Esophagus muscularis mucosa (tissue), 4 donors: ENCODE data around the gene NAA40. TPM values are rescaled to one million over a fixed set of nuclear protein-coding genes. Genes with fewer than 3 reads are reported as not detected.

Experiments
- DNase-seq: peaks from one replicate; pipeline ENCODE4 v3.0.0-alpha.2; 2017; ENCODE audit errors: extremely low spot score
- H3K27ac ChIP-seq, 4 donors: fragments of 200-600 bp; sonication (generic); replicated peaks in 1 of 4; 1 replicate in 3 of 4; 2 replicates in 1 of 4; pipeline ENCODE4 v1.5.1; 2016 to 2019; ENCODE audit warnings: mild to moderate bottlenecking in 1 of 4
- H3K27me3 ChIP-seq, 4 donors: fragments of 200-600 bp; sonication (generic); one replicate each; pipeline versions ENCODE4 v1.5.1 to v1.6.0; 2016 to 2019
- H3K36me3 ChIP-seq, 4 donors: fragments of 200-600 bp; sonication (generic); one replicate each; pipeline ENCODE4 v1.5.1; 2016 to 2019
- H3K4me1 ChIP-seq, 4 donors: fragments of 200-600 bp; sonication (generic); one replicate each; pipeline ENCODE4 v1.5.1; 2016 to 2019
- H3K4me3 ChIP-seq, 4 donors: fragments of 200-600 bp; sonication (generic); 1 replicate in 2 of 4; 2 replicates in 2 of 4; pipeline ENCODE4 v1.5.1; 2016 to 2019; ENCODE audit warnings: mild to moderate bottlenecking in 4 of 4, moderate library complexity in 1 of 4
- H3K9me3 ChIP-seq, 4 donors: fragments of 200-600 bp; sonication (generic); 1 replicate in 3 of 4; 2 replicates in 1 of 4; pipeline ENCODE4 v1.5.1; 2016 to 2019
- EP300 ChIP-seq: sonication (generic); formaldehyde crosslinking; IDR thresholded peaks from one replicate; pipeline ENCODE4 v1.6.1; 2017; ENCODE audit warnings: antibody characterized with exemption
- POLR2A ChIP-seq: fragments of 450-650 bp; IDR thresholded peaks from one replicate; pipeline ENCODE4 v1.6.1; 2017; ENCODE audit warnings: antibody characterized with exemption, moderate library complexity, mild to moderate bottlenecking, low read depth
- POLR2AphosphoS5 ChIP-seq, 2 donors: sonication (generic); formaldehyde crosslinking; IDR thresholded peaks; one replicate each; pipeline ENCODE4 v1.6.1; 2017; ENCODE audit warnings: antibody characterized with exemption in 2 of 2
- WGBS: methylation state at CpG from one replicate; pipeline ENCODE4 v1.1.5; 2018; 5-methylcytosine and 5-hydroxymethylcytosine counted together
- intact Hi-C: fragments of 100-400 bp; cut with DNase I; formaldehyde crosslinking; loops from one replicate; pipeline ENCODE4 v1.15.1; 2023
- total RNA-seq, 4 donors: library from RNA; depleted of rRNA; stranded (reverse); fragments of >200 nt; gene quantifications; one replicate each; pipeline versions ENCODE4 v1.1.0 to v1.2.1, GENCODE V29; 2016
- TF ChIP-seq, protein P1 (sequence below), 3 experiments: fragments of 200-600 bp in 2 of 3; fragments of 450-650 bp in 1 of 3; sonication (generic) in 2 of 3; IDR thresholded peaks; one replicate each; pipeline ENCODE4 v1.5.1; 2017 to 2019; ENCODE audit warnings: antibody characterized with exemption in 3 of 3, mild to moderate bottlenecking in 2 of 3, moderate library complexity in 1 of 3

The NAA40 gene
- total RNA-seq, 4 donors from 2014 or later = 3.8 to 8.8 (median 8.0) TPM

GRCh38 chr11:63904743-63905142 lies 34.1 kb upstream of the NAA40 start:
- Histone ChIP-seq H3K27me3 (no peaks in the 10 kb centered on the region), H3K4me3 (no peak overlapping the region), H3K36me3 (peaks cover 52 to 100% (median 97%) of the 10 kb centered on the region in 4 donors), H3K4me1 (peaks cover 8 to 37% (median 21%) of the 10 kb centered on the region in 4 donors), H3K27ac (peak overlapping the region in 1 of 4 donors; percentile 7), H3K9me3 (no peaks in the 10 kb centered on the region)
- DNase-seq = no peak
- WGBS = 87% methylated on average over 9 of the region's 13 CpGs
- TF ChIP-seq POLR2AphosphoS5 (IDR thresholded peaks at IDR 0.05) (no peak), EP300 (no peak), POLR2A (no peak)
- TF ChIP-seq, protein P1, sequence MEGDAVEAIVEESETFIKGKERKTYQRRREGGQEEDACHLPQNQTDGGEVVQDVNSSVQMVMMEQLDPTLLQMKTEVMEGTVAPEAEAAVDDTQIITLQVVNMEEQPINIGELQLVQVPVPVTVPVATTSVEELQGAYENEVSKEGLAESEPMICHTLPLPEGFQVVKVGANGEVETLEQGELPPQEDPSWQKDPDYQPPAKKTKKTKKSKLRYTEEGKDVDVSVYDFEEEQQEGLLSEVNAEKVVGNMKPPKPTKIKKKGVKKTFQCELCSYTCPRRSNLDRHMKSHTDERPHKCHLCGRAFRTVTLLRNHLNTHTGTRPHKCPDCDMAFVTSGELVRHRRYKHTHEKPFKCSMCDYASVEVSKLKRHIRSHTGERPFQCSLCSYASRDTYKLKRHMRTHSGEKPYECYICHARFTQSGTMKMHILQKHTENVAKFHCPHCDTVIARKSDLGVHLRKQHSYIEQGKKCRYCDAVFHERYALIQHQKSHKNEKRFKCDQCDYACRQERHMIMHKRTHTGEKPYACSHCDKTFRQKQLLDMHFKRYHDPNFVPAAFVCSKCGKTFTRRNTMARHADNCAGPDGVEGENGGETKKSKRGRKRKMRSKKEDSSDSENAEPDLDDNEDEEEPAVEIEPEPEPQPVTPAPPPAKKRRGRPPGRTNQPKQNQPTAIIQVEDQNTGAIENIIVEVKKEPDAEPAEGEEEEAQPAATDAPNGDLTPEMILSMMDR (IDR thresholded peaks at IDR 0.05) = no peak
- intact Hi-C loops = no loop called here

- peak overlapping the region in 1 of 4 donors; percentile 7 for H3K27ac ChIP-seq
- TF ChIP-seq POLR2A (no peak), POLR2AphosphoS5 (IDR thresholded peaks at IDR 0.05) (no peak), EP300 (no peak)
- TF ChIP-seq, protein P1 (IDR thresholded peaks at IDR 0.05) = no peak
- DNase-seq = no peak
- H3K27me3 ChIP-seq = no peaks in the 10 kb centered on the region
- H3K9me3 ChIP-seq = no peaks in the 10 kb centered on the region
- H3K4me1 ChIP-seq = peaks cover 8 to 41% (median 24%) of the 10 kb centered on the region in 4 donors
- intact Hi-C loops = no loop called here
- peaks cover 48 to 100% (median 95%) of the 10 kb centered on the region in 4 donors for H3K36me3 ChIP-seq
- WGBS = 75% methylated on average over 6 of the region's 6 CpGs
- no peak overlapping the region for H3K4me3 ChIP-seq
Observed at GRCh38 chr11:63905179-63905578, 33.6 kb upstream of the NAA40 start.

GRCh38 chr11:63906087-63906486 lies 32.7 kb upstream of the NAA40 start:
- TF ChIP-seq POLR2AphosphoS5 (IDR thresholded peaks at IDR 0.05) (no peak), POLR2A (no peak)
- intact Hi-C loops = no loop called here
- H3K9me3 ChIP-seq = no peaks in the 10 kb centered on the region

GRCh38 chr11:63906585-63906984 lies 32.2 kb upstream of the NAA40 start:
- H3K36me3 ChIP-seq = peaks cover 38 to 88% (median 85%) of the 10 kb centered on the region in 4 donors
- peaks cover 12 to 50% (median 28%) of the 10 kb centered on the region in 4 donors for H3K4me1 ChIP-seq
- no peak overlapping the region for H3K4me3 ChIP-seq
- no peak for DNase-seq
- no peak for TF ChIP-seq EP300
- TF ChIP-seq, protein P1 (IDR thresholded peaks at IDR 0.05) = peak in 2 of 3 experiments; percentile 10 to 34
- no peak overlapping the region for H3K27ac ChIP-seq
- H3K27me3 ChIP-seq = no peaks in the 10 kb centered on the region
- intact Hi-C loops = no loop called here
- no peaks in the 10 kb centered on the region for H3K9me3 ChIP-seq
- whole genome bisulfite sequencing = 91% methylated on average over 6 of the region's 7 CpGs

More at GRCh38 chr11:63906087-63906486, 32.7 kb upstream of the NAA40 start:
- no peak for DNase-seq
- peaks cover 12 to 47% (median 25%) of the 10 kb centered on the region in 4 donors for H3K4me1 ChIP-seq
- H3K27ac ChIP-seq = no peak overlapping the region
- H3K4me3 ChIP-seq = no peak overlapping the region
- no peaks in the 10 kb centered on the region for H3K27me3 ChIP-seq
- H3K36me3 ChIP-seq = peaks cover 39 to 93% (median 88%) of the 10 kb centered on the region in 4 donors
- 96% methylated on average over 4 of the region's 4 CpGs for WGBS

GRCh38 chr11:63907063-63907462 lies 31.7 kb upstream of the NAA40 start:
- Histone ChIP-seq H3K27ac (no peak overlapping the region), H3K9me3 (no peaks in the 10 kb centered on the region), H3K27me3 (no peaks in the 10 kb centered on the region), H3K36me3 (peaks cover 35 to 83% (median 81%) of the 10 kb centered on the region in 4 donors), H3K4me3 (no peak overlapping the region), H3K4me1 (peaks cover 12 to 50% (median 28%) of the 10 kb centered on the region in 4 donors)
- TF ChIP-seq POLR2AphosphoS5 (IDR thresholded peaks at IDR 0.05) (no peak), POLR2A (no peak), EP300 (no peak)
- TF ChIP-seq, protein P1 (IDR thresholded peaks at IDR 0.05) = no peak
- 68% methylated on average over 6 of the region's 6 CpGs for WGBS
- no peak for DNase-seq
- intact Hi-C loops = no loop called here
